ENCODE data around the gene ACCS. TPM values are rescaled to one million over a fixed set of nuclear protein-coding genes. Genes with fewer than 3 reads are reported as not detected.

Gene ACCS
- total and polyA plus RNA-seq, 2 donors (not counting 3 experiments of a cell fraction or from before 2014, with no cell fraction given), result 8.6 to 22.7 TPM

DNA sequence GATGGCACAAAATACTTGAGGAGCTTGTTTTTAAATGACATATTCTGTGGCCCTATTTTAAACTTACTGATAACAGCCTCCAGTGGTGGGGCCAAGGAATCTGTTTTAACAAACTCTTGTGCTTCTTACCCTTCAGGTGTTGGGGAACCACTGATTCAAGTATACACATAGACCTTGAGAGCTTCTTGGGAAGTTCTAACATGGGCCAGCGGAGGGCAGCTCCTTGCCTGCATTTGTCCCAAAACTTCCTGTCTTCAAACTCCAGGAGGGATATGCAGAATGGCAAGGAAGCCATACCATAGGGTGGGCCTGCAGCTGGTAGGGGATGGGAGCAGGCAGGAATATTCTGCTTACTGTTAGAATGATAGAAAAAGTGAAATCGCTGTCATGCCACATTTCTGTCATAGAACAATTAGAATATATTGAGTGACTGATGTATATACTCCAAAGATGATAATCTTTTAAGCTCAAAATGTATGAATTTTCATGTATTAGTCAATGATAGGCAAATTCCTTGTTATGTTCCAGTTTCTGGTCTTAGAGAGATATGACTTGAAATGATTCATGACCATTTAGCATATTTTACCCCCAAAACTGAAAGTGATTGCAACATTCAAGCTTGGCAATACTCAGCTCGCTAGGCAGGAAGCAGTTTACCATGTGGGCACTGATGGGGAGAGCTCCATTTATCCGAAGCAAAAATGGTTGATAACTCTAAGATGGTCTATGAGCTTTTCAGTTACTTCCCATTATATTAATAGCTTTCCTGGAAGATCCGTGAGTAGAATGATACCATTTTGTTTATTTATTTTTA, 38.6 kb downstream of the ACCS start:
- TF ChIP-seq JUN (IDR thresholded peaks at IDR 0.05; ENCODE audit: borderline replicate concordance, insufficient read depth, insufficient read length, low read depth) (no peak), EZH2 (IDR thresholded peaks at IDR 0.05; ENCODE audit: borderline replicate concordance, low read depth, low read length, severe bottlenecking) (no peak)
- H3K4me3 ChIP-seq (replicated peaks in 1 of 3; ENCODE audit: insufficient read depth in 1 of 3, low read depth in 1 of 3, low read length in 3 of 3), result no peak overlapping the region
- CTCF ChIA-PET, result interaction anchor here (1.1 to 7.3 kb wide), 7 partner anchors 9 to 379 kb away, joined by 3 to 112 read pairs (median 4); partner anchors contain the start of gene EXT2
- dilution Hi-C loops (cut with MboI; ENCODE audit: extremely low pct_ligation_motif_present, low sequenced_read_pairs) (no loop called here), intact Hi-C loops (cut with micrococcal nuclease) (no loop called here)
- FAIRE-seq (no peak), DNase-seq (ENCODE audit: low read depth, low spot score) (no peak)
- H3K9me1 ChIP-seq (replicated peaks; ENCODE audit: control insufficient read depth, extremely low read depth, insufficient read depth, low read length), result no peaks in the 10 kb centered on the region
- no peaks in the 10 kb centered on the region for H3K4me1 ChIP-seq (ENCODE audit: control insufficient read depth, extremely low read depth, insufficient read depth, low read length)
- no peaks in the 10 kb centered on the region for H3K79me2 ChIP-seq (ENCODE audit: control insufficient read depth, insufficient read depth, low read length)
- H3K9ac ChIP-seq (replicated peaks; ENCODE audit: extremely low read depth, insufficient read depth, low read length), result no peak overlapping the region
- no peak overlapping the region for H2AFZ ChIP-seq (ENCODE audit: low read depth, low read length)
- peaks cover 0 to 2% of the 10 kb centered on the region in 2 experiments for H3K36me3 ChIP-seq (ENCODE audit: control insufficient read depth in 2 of 2, extremely low read depth in 1 of 2, insufficient read depth in 2 of 2, low read length in 2 of 2)
- BruUV-seq (replicated peaks), result no TSS peak
- H4K20me1 ChIP-seq (replicated peaks; ENCODE audit: control insufficient read depth, extremely low read depth, insufficient read depth, low read length), result peaks cover 2% of the 10 kb centered on the region
- no peaks in the 10 kb centered on the region for H3K9me3 ChIP-seq (replicated peaks; ENCODE audit: control insufficient read depth, insufficient read depth, low read length)
- POLR2A ChIA-PET, result no interaction called here
- no peaks in the 10 kb centered on the region for H3K27me3 ChIP-seq (ENCODE audit: control insufficient read depth in 2 of 2, insufficient read depth in 2 of 2, low read length in 2 of 2)
- H3K27ac ChIP-seq (ENCODE audit: insufficient read depth, low read depth, low read length), result no peak overlapping the region
- H3K4me2 ChIP-seq (ENCODE audit: insufficient read depth, low read length), result no peak overlapping the region

DNA sequence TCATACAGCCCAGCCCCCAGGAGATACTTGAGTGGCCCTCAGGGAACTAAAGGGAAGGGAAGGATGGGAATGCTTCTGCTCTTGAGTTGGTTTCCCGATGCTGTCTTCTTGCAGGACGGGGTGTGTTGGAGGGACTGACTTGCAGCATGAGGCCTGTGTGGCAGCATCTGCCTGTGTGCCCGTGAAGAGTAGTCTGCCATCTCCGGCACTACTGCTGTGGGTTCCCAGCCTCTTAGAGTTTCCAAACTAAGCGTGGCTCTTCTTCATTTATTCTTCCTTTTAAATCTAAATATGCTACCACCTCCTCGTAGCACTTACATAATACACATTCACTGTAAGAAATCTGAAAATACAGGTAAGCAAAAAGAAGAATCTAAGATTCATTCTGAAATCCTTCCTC, 42.2 kb downstream of the ACCS start:
- CTCF ChIA-PET, result no interaction called here
- H3K4me3 ChIP-seq (replicated peaks in 1 of 3; ENCODE audit: insufficient read depth in 1 of 3, low read depth in 1 of 3, low read length in 3 of 3), result no peak overlapping the region
- H3K9ac ChIP-seq (replicated peaks; ENCODE audit: extremely low read depth, insufficient read depth, low read length), result no peak overlapping the region
- no peak overlapping the region for H3K27ac ChIP-seq (ENCODE audit: insufficient read depth, low read depth, low read length)
- H3K9me3 ChIP-seq (replicated peaks; ENCODE audit: control insufficient read depth, insufficient read depth, low read length), result no peaks in the 10 kb centered on the region
- H3K4me2 ChIP-seq (ENCODE audit: insufficient read depth, low read length), result no peak overlapping the region
- no peaks in the 10 kb centered on the region for H3K4me1 ChIP-seq (ENCODE audit: control insufficient read depth, extremely low read depth, insufficient read depth, low read length)
- no peaks in the 10 kb centered on the region for H3K27me3 ChIP-seq (ENCODE audit: control insufficient read depth in 2 of 2, insufficient read depth in 2 of 2, low read length in 2 of 2)
- intact Hi-C loops (cut with micrococcal nuclease) (no loop called here), dilution Hi-C loops (cut with MboI; ENCODE audit: extremely low pct_ligation_motif_present, low sequenced_read_pairs) (no loop called here)
- no peaks in the 10 kb centered on the region for H4K20me1 ChIP-seq (replicated peaks; ENCODE audit: control insufficient read depth, extremely low read depth, insufficient read depth, low read length)
- no peak overlapping the region for H2AFZ ChIP-seq (ENCODE audit: low read depth, low read length)
- BruUV-seq (replicated peaks), result no TSS peak
- POLR2A ChIA-PET, result no interaction called here
- peaks cover 0 to 2% of the 10 kb centered on the region in 2 experiments for H3K36me3 ChIP-seq (ENCODE audit: control insufficient read depth in 2 of 2, extremely low read depth in 1 of 2, insufficient read depth in 2 of 2, low read length in 2 of 2)
- no peaks in the 10 kb centered on the region for H3K9me1 ChIP-seq (replicated peaks; ENCODE audit: control insufficient read depth, extremely low read depth, insufficient read depth, low read length)
- no peak for FAIRE-seq
- TF ChIP-seq, protein P1, sequence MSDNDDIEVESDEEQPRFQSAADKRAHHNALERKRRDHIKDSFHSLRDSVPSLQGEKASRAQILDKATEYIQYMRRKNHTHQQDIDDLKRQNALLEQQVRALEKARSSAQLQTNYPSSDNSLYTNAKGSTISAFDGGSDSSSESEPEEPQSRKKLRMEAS (IDR thresholded peaks at IDR 0.05; ENCODE audit: insufficient read depth, insufficient read length), result no peak
- TF ChIP-seq POLR2A (IDR thresholded peaks at IDR 0.05; ENCODE audit: low read depth, low read length), result no peak
- TF ChIP-seq, protein P2, sequence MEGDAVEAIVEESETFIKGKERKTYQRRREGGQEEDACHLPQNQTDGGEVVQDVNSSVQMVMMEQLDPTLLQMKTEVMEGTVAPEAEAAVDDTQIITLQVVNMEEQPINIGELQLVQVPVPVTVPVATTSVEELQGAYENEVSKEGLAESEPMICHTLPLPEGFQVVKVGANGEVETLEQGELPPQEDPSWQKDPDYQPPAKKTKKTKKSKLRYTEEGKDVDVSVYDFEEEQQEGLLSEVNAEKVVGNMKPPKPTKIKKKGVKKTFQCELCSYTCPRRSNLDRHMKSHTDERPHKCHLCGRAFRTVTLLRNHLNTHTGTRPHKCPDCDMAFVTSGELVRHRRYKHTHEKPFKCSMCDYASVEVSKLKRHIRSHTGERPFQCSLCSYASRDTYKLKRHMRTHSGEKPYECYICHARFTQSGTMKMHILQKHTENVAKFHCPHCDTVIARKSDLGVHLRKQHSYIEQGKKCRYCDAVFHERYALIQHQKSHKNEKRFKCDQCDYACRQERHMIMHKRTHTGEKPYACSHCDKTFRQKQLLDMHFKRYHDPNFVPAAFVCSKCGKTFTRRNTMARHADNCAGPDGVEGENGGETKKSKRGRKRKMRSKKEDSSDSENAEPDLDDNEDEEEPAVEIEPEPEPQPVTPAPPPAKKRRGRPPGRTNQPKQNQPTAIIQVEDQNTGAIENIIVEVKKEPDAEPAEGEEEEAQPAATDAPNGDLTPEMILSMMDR (IDR thresholded peaks at IDR 0.05; ENCODE audit: extremely low read depth in 1 of 2, insufficient read depth in 1 of 2, low read depth in 1 of 2, low read length in 2 of 2), result no peak
- TF ChIP-seq MYC (IDR thresholded peaks at IDR 0.05; ENCODE audit: low read depth, low read length), result no peak
- no peak for TF ChIP-seq GATA2 (IDR thresholded peaks at IDR 0.05; ENCODE audit: insufficient read depth, insufficient read length, low read depth, low read length)
- no peak for TF ChIP-seq EZH2 (IDR thresholded peaks at IDR 0.05; ENCODE audit: borderline replicate concordance, low read depth, low read length, severe bottlenecking)
- TF ChIP-seq JUN (IDR thresholded peaks at IDR 0.05; ENCODE audit: borderline replicate concordance, insufficient read depth, insufficient read length, low read depth), result no peak
- TF ChIP-seq FOS (IDR thresholded peaks at IDR 0.05; ENCODE audit: borderline replicate concordance, insufficient read depth, low read length), result no peak
- no peak for TF ChIP-seq POLR2AphosphoS5 (IDR thresholded peaks at IDR 0.05; ENCODE audit: insufficient read depth, low read depth, low read length)
- DNase-seq (ENCODE audit: low read depth, low spot score), result no peak
- no peaks in the 10 kb centered on the region for H3K79me2 ChIP-seq (ENCODE audit: control insufficient read depth, insufficient read depth, low read length)
